HUES6 (cell line): Measurements from ENCODE around the gene OR52I2.
A peak's percentile ranks its signal among the peaks of the same experiment; 100 is the strongest.

Experiments used
- H3K27ac ChIP-seq: 2 replicates; pipeline ENCODE4 v1.7.0; 2013; ENCODE audit warnings: low read depth, mild to moderate bottlenecking, low read length, inconsistent platforms
- H3K27me3 ChIP-seq: 2 replicates; pipeline ENCODE4 v1.6.1; 2013; ENCODE audit warnings: low read length; ENCODE audit not compliant: control insufficient read depth, insufficient read depth
- H3K36me3 ChIP-seq: 2 replicates; pipeline ENCODE4 v1.6.1; 2013; ENCODE audit warnings: low read length; ENCODE audit not compliant: control insufficient read depth, insufficient read depth
- H3K4me1 ChIP-seq: 2 replicates; pipeline ENCODE4 v1.6.1; 2013; ENCODE audit warnings: low read length; ENCODE audit not compliant: control insufficient read depth, insufficient read depth
- H3K4me3 ChIP-seq: 2 replicates; pipeline ENCODE4 v1.5.1; 2013; ENCODE audit warnings: low read depth, low read length
- H3K9ac ChIP-seq: one replicate; pipeline ENCODE4 v1.6.1; 2013; ENCODE audit warnings: mild to moderate bottlenecking, low read length
- H3K9me3 ChIP-seq: 2 replicates; pipeline ENCODE4 v1.6.1; 2013; ENCODE audit warnings: low read depth, low read length; ENCODE audit not compliant: control insufficient read depth, insufficient read depth

Gene OR52I2

GRCh38 chr11:4565371-4565770 lies 16.2 kb upstream of the OR52I2 start:
- no peaks in the 10 kb centered on the region for H3K36me3 ChIP-seq
- no peak overlapping the region for H3K4me3 ChIP-seq
- no peak overlapping the region for H3K27ac ChIP-seq
- H3K27me3 ChIP-seq = no peaks in the 10 kb centered on the region
- H3K9me3 ChIP-seq = peaks cover 12% of the 10 kb centered on the region; the same call in 1 of the 2 replicates
- no peaks in the 10 kb centered on the region for H3K4me1 ChIP-seq
- H3K9ac ChIP-seq = no peak overlapping the region

DNA sequence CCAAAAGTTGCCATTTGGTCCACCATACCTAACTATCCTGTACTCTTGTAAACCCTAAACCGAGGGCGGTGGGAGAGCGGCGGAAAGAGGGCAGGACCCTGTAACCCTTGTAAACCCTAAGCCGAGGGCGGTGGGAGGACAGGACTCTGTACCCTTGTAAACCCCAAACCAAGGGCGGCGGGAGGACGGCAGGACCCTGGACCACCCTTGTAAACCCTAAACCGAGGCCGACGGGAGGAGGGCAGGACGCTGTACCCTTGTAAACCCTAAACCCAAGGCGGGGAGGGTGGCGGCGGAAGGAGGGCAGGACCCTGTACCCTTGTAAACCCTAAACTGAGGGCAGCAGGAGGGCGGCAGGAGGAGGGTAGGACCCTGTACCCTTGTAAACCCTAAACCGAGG lies 12.5 kb upstream of the OR52I2 start:
- no peaks in the 10 kb centered on the region for H3K36me3 ChIP-seq
- peaks cover 10% of the 10 kb centered on the region; the same call in 1 of the 2 replicates for H3K9me3 ChIP-seq
- no peak overlapping the region for H3K9ac ChIP-seq
- H3K27me3 ChIP-seq = no peaks in the 10 kb centered on the region
- peaks cover 7% of the 10 kb centered on the region for H3K4me1 ChIP-seq
- no peak overlapping the region for H3K27ac ChIP-seq
- no peak overlapping the region for H3K4me3 ChIP-seq

GRCh38 chr11:4576880-4577279 lies 4.7 kb upstream of the OR52I2 start:
- no peaks in the 10 kb centered on the region for H3K9me3 ChIP-seq
- no peak overlapping the region for H3K9ac ChIP-seq
- H3K36me3 ChIP-seq = no peaks in the 10 kb centered on the region
- no peak overlapping the region for H3K4me3 ChIP-seq
- H3K27ac ChIP-seq = no peak overlapping the region
- no peaks in the 10 kb centered on the region; the same call in 1 of the 2 replicates for H3K27me3 ChIP-seq
- peaks cover 3% of the 10 kb centered on the region for H3K4me1 ChIP-seq

GRCh38 chr11:4577761-4578160 lies 3.8 kb upstream of the OR52I2 start:
- Histone ChIP-seq H3K9me3 (no peaks in the 10 kb centered on the region), H3K9ac (no peak overlapping the region), H3K4me3 (no peak overlapping the region), H3K36me3 (no peaks in the 10 kb centered on the region), H3K27ac (no peak overlapping the region), H3K4me1 (no peaks in the 10 kb centered on the region), H3K27me3 (no peaks in the 10 kb centered on the region; the same call in 1 of the 2 replicates)

- Histone ChIP-seq H3K4me3 (no peak overlapping the region), H3K9me3 (no peaks in the 10 kb centered on the region), H3K4me1 (no peaks in the 10 kb centered on the region), H3K27ac (no peak overlapping the region), H3K9ac (no peak overlapping the region), H3K36me3 (no peaks in the 10 kb centered on the region), H3K27me3 (peaks cover 3% of the 10 kb centered on the region)
These were observed 2.9 kb upstream of the OR52I2 start for GRCh38 chr11:4578624-4579023.

DNA sequence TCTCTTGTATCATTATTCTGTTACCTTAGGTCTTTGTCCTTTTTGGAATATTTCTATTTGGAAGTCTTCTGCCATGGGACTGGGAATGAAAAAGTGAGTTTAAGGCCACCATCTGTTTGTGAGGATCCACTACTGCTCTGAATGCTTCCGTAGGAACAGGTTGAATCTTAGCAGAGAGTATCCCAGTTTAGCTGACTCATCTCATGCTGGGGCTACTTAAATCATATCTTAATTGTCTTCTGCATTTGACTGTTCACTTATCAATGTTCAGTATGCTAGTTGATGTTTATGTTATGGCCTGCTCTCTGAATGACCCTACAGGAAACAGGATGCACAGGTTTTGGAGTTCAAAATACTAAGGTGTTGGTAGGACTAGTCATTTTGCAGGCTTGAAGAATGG lies 1.4 kb upstream of the OR52I2 start:
- Histone ChIP-seq H3K36me3 (no peaks in the 10 kb centered on the region), H3K4me1 (no peaks in the 10 kb centered on the region), H3K9ac (no peak overlapping the region), H3K27me3 (peaks cover 7% of the 10 kb centered on the region), H3K4me3 (no peak overlapping the region), H3K9me3 (no peaks in the 10 kb centered on the region), H3K27ac (no peak overlapping the region)

- no peak overlapping the region for H3K9ac ChIP-seq
- no peak overlapping the region for H3K4me3 ChIP-seq
- H3K27me3 ChIP-seq = peaks cover 7% of the 10 kb centered on the region; the same call in 1 of the 2 replicates
- no peaks in the 10 kb centered on the region for H3K36me3 ChIP-seq
- no peaks in the 10 kb centered on the region for H3K9me3 ChIP-seq
- H3K27ac ChIP-seq = no peak overlapping the region
- H3K4me1 ChIP-seq = no peaks in the 10 kb centered on the region
These were observed 7.5 kb downstream of the OR52I2 start for GRCh38 chr11:4589017-4589416.

DNA sequence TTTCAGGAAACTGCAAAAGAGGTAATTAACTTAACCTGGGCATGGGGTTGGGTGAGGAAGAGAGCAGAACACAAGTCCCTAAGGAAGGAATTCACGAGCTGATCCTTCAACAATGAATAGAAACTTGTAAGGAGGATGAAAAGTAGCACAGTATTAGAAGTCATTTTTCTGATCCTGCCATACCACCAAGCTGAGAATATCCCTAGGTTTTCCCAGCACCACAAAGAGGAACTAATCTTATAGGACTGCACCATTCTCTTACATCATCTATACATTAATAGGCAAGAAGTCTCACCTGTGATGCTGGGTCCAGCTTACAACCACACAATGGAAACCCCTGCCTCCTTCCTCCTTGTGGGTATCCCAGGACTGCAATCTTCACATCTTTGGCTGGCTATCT lies 12.2 kb downstream of the OR52I2 start, which contains the start of gene OR52I1:
OR52I1 (plus strand) TSS at position 301 of the 400 bp plus-strand sequence; CDS start at position 301, 0 bp downstream.
- Histone ChIP-seq H3K36me3 (no peaks in the 10 kb centered on the region), H3K27ac (no peak within 1 kb of the TSS), H3K9ac (no peak within 1 kb of the TSS), H3K9me3 (no peaks in the 10 kb centered on the region), H3K27me3 (no peaks in the 10 kb centered on the region), H3K4me3 (no peak within 1 kb of the TSS), H3K4me1 (no peaks in the 10 kb centered on the region)

GRCh38 chr11:4605057-4605456 lies 23.5 kb downstream of the OR52I2 start:
- Histone ChIP-seq H3K9me3 (no peaks in the 10 kb centered on the region), H3K4me1 (no peaks in the 10 kb centered on the region), H3K36me3 (peaks cover 17% of the 10 kb centered on the region), H3K27me3 (peaks cover 6% of the 10 kb centered on the region; the same call in 1 of the 2 replicates), H3K27ac (no peak overlapping the region), H3K4me3 (no peak overlapping the region), H3K9ac (no peak overlapping the region)

GRCh38 chr11:4606231-4607015 lies 24.9 kb downstream of the OR52I2 start:
- no peak overlapping the region for H3K9ac ChIP-seq
- H3K9me3 ChIP-seq = no peaks in the 10 kb centered on the region
- H3K27me3 ChIP-seq = peaks cover 8% of the 10 kb centered on the region; the same call in 1 of the 2 replicates
- no peaks in the 10 kb centered on the region for H3K4me1 ChIP-seq
- no peak overlapping the region for H3K4me3 ChIP-seq
- peaks cover 6% of the 10 kb centered on the region for H3K36me3 ChIP-seq
- H3K27ac ChIP-seq = no peak overlapping the region

- Histone ChIP-seq H3K9me3 (no peaks in the 10 kb centered on the region), H3K4me3 (peak overlapping the region; percentile 72), H3K4me1 (no peaks in the 10 kb centered on the region), H3K36me3 (no peaks in the 10 kb centered on the region), H3K9ac (no peak overlapping the region), H3K27ac (no peak overlapping the region), H3K27me3 (peaks cover 8% of the 10 kb centered on the region; the same call in 1 of the 2 replicates)
These were observed 25.6 kb downstream of the OR52I2 start for GRCh38 chr11:4607096-4607495.
